Psoas muscle (tissue), 8 donors: ENCODE measurements around the gene BRD2. TPM values are rescaled to one million over a fixed set of nuclear protein-coding genes. Genes with fewer than 3 reads are reported as not detected.
A peak's percentile ranks its signal among the peaks of the same experiment; 100 is the strongest.

ENCODE experiments used
- ATAC-seq, 4 donors: fragments of 200-7000 bp; cut with Tn5 transposase; one replicate each; pipeline ENCODE4 v1.9.1; 2020; ENCODE audit warnings: moderate library complexity in 3 of 4, mild to moderate bottlenecking in 2 of 4
- DNase-seq, 2 donors: peaks; one replicate each; pipeline ENCODE4 v3.0.0-alpha.2; 2020
- H3K27ac ChIP-seq: fragments of 200-600 bp; one replicate; pipeline ENCODE4 v1.8.0; 2022
- H3K27me3 ChIP-seq, 3 donors: fragments of 200-600 bp in 1 of 3; one replicate each; pipeline versions ENCODE4 v1.6.1 to v1.8.0; 2013 to 2022; ENCODE audit warnings: low read length in 2 of 3, mild to moderate bottlenecking in 2 of 3, moderate library complexity in 1 of 3; ENCODE audit not compliant: insufficient read depth in 3 of 3
- H3K36me3 ChIP-seq, 2 donors: fragments of 200-600 bp in 1 of 2; one replicate each; pipeline versions ENCODE4 v1.6.1 to v1.8.0; 2013 to 2022; ENCODE audit warnings: low read depth in 1 of 2, mild to moderate bottlenecking in 1 of 2, moderate library complexity in 1 of 2; ENCODE audit not compliant: insufficient read depth in 1 of 2
- H3K4me1 ChIP-seq: fragments of 200-600 bp; one replicate; pipeline ENCODE4 v1.8.0; 2022
- H3K4me3 ChIP-seq: fragments of 200-600 bp; one replicate; pipeline ENCODE4 v1.8.0; 2022; ENCODE audit warnings: mild to moderate bottlenecking
- H3K9me3 ChIP-seq: fragments of 200-600 bp; one replicate; pipeline ENCODE4 v1.8.0; 2022
- CTCF ChIP-seq: fragments of 200-600 bp; IDR thresholded peaks from one replicate; pipeline ENCODE4 v1.8.0; 2022; ENCODE audit warnings: antibody characterized with exemption
- WGBS, 3 donors: extraction: QIAGEN DNeasy Blood & Tissue Kit; methylation state at CpG; one replicate each; pipeline versions ENCODE4 v1.1.6 to v1.1.7; 2013; 5-methylcytosine and 5-hydroxymethylcytosine counted together
- intact Hi-C, 2 donors: fragments of 100-400 bp; cut with DNase I; formaldehyde crosslinking; loops; one replicate each; pipeline versions ENCODE4 v1.11.0 to v1.14.2; 2022
- polyA plus RNA-seq, 3 donors: library from polyadenylated mRNA; stranded (reverse); fragments of 200-250 nt; gene quantifications; one replicate each; pipeline ENCODE4 v1.2.3, GENCODE V29; 2013
- total RNA-seq, 4 donors: library from RNA; stranded (reverse); fragmentation: NEBNext Ultra II Directional in 2 of 4; extraction: Animal tissue kit (Norgen Biotek cat#: 25700) in 2 of 4; gene quantifications; one replicate each; pipeline versions ENCODE4 v1.2.1 to v1.2.4, GENCODE V29; 2021 to 2023
- donor health status: healthy with polysubstance abuse.
- donor health status: DM: no; HTN: no; CAD: no; lungs with moderate emphysema.
- donor health status: Bipolar disorder and iron deficiency.
- donor health status: healthy.
- donor health status: DM: yes; HTN: yes; CAD: no.
- donor health status: DM: no; HTN: no; CAD: no.
- donor health status: DM: no; HTN: no; CAD: no.
- donor health status: DM: yes; HTN: yes; CAD: no.

BRD2 gene
- total and polyA plus RNA-seq, 7 donors, result 62.2 to 135 (median 93.0) TPM

- Histone ChIP-seq H3K36me3 (no peaks in the 10 kb centered on the region), H3K9me3 (no peaks in the 10 kb centered on the region)
- intact Hi-C loops, result no loop called here
Observed at GRCh38 chr6:33007831-33008400, 39.5 kb downstream of the BRD2 start.

GRCh38 chr6:33008944-33009861 lies 40.8 kb downstream of the BRD2 start, which contains the start of gene HLA-DOA:
Gene HLA-DOA (minus strand): TSS chr6:33009591.
- Histone ChIP-seq H3K36me3 (no peaks in the 10 kb centered on the region), H3K9me3 (no peaks in the 10 kb centered on the region), H3K4me1 (no peaks in the 10 kb centered on the region), H3K4me3 (peak within 1 kb of the TSS; percentile 41), H3K27ac (no peak within 1 kb of the TSS), H3K27me3 (peaks cover 0 to 22% (median 4%) of the 10 kb centered on the region in 3 donors)
- TF ChIP-seq CTCF, result no peak
- intact Hi-C loops, result no loop called here
- ATAC-seq (peak in 1 of 4 donors; percentile 22), DNase-seq (no peak)
- WGBS, 3 donors, result 24 to 27% (median 25%) methylated on average over 24 of the region's 24 CpGs

More at GRCh38 chr6:33007831-33008400, 39.5 kb downstream of the BRD2 start:
- TF ChIP-seq CTCF, result no peak
- H3K27ac ChIP-seq, result no peak overlapping the region
- WGBS, 3 donors, result 84 to 86% (median 85%) methylated on average over 26 of the region's 26 CpGs
- no peak for ATAC-seq
- no peak for DNase-seq
- H3K4me3 ChIP-seq, result no peak overlapping the region
- H3K27me3 ChIP-seq, result peaks cover 0 to 12% (median 4%) of the 10 kb centered on the region in 3 donors
- H3K4me1 ChIP-seq, result no peaks in the 10 kb centered on the region

- Histone ChIP-seq H3K27ac (no peak overlapping the region), H3K4me3 (no peak overlapping the region), H3K4me1 (no peaks in the 10 kb centered on the region), H3K9me3 (no peaks in the 10 kb centered on the region), H3K36me3 (no peaks in the 10 kb centered on the region), H3K27me3 (peaks cover 0 to 22% (median 4%) of the 10 kb centered on the region in 3 donors)
- WGBS, 3 donors, result 48 to 55% (median 54%) methylated on average over 7 of the region's 7 CpGs
- TF ChIP-seq CTCF, result no peak
- DNase-seq, result no peak
- intact Hi-C loops, result no loop called here
- ATAC-seq, result no peak
Observed at GRCh38 chr6:33010356-33010755, 42.0 kb downstream of the BRD2 start.

GRCh38 chr6:33013608-33014007 lies 45.2 kb downstream of the BRD2 start:
- H3K4me1 ChIP-seq, result peaks cover 6% of the 10 kb centered on the region
- no peak for DNase-seq
- TF ChIP-seq CTCF, result no peak
- H3K36me3 ChIP-seq, result no peaks in the 10 kb centered on the region
- intact Hi-C loops, result loop anchor here (2.0 kb wide), 3 partner anchors 69 to 235 kb away; no protein-coding TSS in a partner anchor
- ATAC-seq, result peak in 1 of 4 donors; percentile 43
- H3K9me3 ChIP-seq, result no peaks in the 10 kb centered on the region
- 23 to 46% (median 43%) methylated on average over 4 of the region's 4 CpGs for WGBS, 3 donors
- H3K4me3 ChIP-seq, result no peak overlapping the region
- peaks cover 0 to 20% (median 2%) of the 10 kb centered on the region in 3 donors for H3K27me3 ChIP-seq
- no peak overlapping the region for H3K27ac ChIP-seq
